Measurements from ENCODE around the gene PTPRK. TPM values are rescaled to one million over a fixed set of nuclear protein-coding genes. Genes with fewer than 3 reads are reported as not detected.
A peak's percentile ranks its signal among the peaks of the same experiment; 100 is the strongest.

PTPRK gene
- total and polyA plus RNA-seq, 2 of the 13 experiments (the other 11 are each of a cell fraction or from before 2014, with no cell fraction given) = 43.6 to 98.3 TPM

DNA sequence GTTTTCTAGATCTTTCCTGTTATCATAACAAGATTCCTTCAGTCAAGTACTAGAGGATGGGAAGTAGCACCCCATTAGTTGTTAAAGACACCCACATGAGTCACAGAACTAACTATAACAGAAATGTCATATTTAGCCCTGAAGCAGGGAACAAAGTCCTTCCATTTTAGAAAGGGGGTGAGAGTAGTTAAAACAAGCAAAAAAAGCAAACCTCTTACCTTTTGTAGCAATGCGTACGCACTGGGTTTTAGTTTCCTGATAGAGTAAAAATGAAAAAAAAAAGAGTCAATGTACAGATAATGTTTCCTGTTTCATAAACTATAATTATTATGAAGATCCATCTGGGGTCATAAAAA lies 455.9 kb downstream of the PTPRK start (continued):
- no peak for TF ChIP-seq RELA (CRISPR knock-in tag; IDR thresholded peaks at IDR 0.05)
- no peak for TF ChIP-seq ZNF292 (CRISPR knock-in tag; IDR thresholded peaks at IDR 0.05; ENCODE audit: borderline replicate concordance, low read depth)
- TF ChIP-seq CENPX (CRISPR knock-in tag; IDR thresholded peaks at IDR 0.05) = no peak
- TF ChIP-seq, protein P1, sequence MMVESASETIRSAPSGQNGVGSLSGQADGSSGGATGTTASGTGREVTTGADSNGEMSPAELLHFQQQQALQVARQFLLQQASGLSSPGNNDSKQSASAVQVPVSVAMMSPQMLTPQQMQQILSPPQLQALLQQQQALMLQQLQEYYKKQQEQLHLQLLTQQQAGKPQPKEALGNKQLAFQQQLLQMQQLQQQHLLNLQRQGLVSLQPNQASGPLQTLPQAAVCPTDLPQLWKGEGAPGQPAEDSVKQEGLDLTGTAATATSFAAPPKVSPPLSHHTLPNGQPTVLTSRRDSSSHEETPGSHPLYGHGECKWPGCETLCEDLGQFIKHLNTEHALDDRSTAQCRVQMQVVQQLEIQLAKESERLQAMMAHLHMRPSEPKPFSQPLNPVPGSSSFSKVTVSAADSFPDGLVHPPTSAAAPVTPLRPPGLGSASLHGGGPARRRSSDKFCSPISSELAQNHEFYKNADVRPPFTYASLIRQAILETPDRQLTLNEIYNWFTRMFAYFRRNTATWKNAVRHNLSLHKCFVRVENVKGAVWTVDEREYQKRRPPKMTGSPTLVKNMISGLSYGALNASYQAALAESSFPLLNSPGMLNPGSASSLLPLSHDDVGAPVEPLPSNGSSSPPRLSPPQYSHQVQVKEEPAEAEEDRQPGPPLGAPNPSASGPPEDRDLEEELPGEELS (CRISPR knock-in tag; IDR thresholded peaks at IDR 0.05) = peak; percentile 63
- TF ChIP-seq, protein P2, sequence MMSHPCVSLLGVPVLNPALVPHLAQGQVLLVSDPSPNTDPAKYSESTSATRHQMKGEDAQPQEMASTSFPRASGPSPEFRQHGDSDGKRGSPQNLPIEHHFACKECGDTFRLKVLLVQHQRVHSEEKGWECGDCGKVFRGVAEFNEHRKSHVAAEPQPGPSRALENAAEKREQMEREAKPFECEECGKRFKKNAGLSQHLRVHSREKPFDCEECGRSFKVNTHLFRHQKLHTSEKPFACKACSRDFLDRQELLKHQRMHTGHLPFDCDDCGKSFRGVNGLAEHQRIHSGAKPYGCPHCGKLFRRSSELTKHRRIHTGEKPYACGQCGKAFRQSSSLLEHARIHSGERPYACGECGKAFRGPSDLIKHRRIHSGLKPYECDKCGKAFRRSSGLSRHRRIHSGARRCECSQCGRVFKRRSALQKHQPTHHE (CRISPR knock-in tag; IDR thresholded peaks at IDR 0.05; ENCODE audit: borderline replicate concordance) = no peak
- TF ChIP-seq CHD2 (IDR thresholded peaks at IDR 0.05; ENCODE audit: low read depth, low read length) = no peak
- TF ChIP-seq, protein P3, sequence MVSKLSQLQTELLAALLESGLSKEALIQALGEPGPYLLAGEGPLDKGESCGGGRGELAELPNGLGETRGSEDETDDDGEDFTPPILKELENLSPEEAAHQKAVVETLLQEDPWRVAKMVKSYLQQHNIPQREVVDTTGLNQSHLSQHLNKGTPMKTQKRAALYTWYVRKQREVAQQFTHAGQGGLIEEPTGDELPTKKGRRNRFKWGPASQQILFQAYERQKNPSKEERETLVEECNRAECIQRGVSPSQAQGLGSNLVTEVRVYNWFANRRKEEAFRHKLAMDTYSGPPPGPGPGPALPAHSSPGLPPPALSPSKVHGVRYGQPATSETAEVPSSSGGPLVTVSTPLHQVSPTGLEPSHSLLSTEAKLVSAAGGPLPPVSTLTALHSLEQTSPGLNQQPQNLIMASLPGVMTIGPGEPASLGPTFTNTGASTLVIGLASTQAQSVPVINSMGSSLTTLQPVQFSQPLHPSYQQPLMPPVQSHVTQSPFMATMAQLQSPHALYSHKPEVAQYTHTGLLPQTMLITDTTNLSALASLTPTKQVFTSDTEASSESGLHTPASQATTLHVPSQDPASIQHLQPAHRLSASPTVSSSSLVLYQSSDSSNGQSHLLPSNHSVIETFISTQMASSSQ (IDR thresholded peaks at IDR 0.05; ENCODE audit: low read depth) = no peak
- TF ChIP-seq, protein P3 (CRISPR knock-in tag; IDR thresholded peaks at IDR 0.05; ENCODE audit: borderline replicate concordance) = no peak
- no peak for TF ChIP-seq PAF1 (CRISPR knock-in tag; IDR thresholded peaks at IDR 0.05)
- peak; percentile 26; the same call in 1 of the 2 replicates for TF ChIP-seq SALL1 (CRISPR knock-in tag; IDR thresholded peaks at IDR 0.05)
- TF ChIP-seq, protein P4, sequence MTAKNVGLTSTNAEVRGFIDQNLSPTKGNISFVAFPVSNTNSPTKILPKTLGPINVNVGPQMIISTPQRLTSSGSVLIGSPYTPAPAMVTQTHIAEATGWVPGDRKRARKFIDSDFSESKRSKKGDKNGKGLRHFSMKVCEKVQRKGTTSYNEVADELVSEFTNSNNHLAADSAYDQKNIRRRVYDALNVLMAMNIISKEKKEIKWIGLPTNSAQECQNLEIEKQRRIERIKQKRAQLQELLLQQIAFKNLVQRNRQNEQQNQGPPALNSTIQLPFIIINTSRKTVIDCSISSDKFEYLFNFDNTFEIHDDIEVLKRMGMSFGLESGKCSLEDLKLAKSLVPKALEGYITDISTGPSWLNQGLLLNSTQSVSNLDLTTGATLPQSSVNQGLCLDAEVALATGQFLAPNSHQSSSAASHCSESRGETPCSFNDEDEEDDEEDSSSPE (CRISPR knock-in tag; IDR thresholded peaks at IDR 0.05) = no peak
- TF ChIP-seq, protein P5, sequence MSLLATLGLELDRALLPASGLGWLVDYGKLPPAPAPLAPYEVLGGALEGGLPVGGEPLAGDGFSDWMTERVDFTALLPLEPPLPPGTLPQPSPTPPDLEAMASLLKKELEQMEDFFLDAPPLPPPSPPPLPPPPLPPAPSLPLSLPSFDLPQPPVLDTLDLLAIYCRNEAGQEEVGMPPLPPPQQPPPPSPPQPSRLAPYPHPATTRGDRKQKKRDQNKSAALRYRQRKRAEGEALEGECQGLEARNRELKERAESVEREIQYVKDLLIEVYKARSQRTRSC (CRISPR knock-in tag; IDR thresholded peaks at IDR 0.05; ENCODE audit: low read depth) = no peak
- no peak for TF ChIP-seq ZNF451 (CRISPR knock-in tag; IDR thresholded peaks at IDR 0.05)
- no peak for TF ChIP-seq SMAD1 (CRISPR knock-in tag; IDR thresholded peaks at IDR 0.05; ENCODE audit: borderline replicate concordance, low read depth)
- TF ChIP-seq KLF6 (CRISPR knock-in tag; IDR thresholded peaks at IDR 0.05) = no peak
- TF ChIP-seq KDM3A (CRISPR knock-in tag; IDR thresholded peaks at IDR 0.05; ENCODE audit: low read depth) = no peak
- TF ChIP-seq, protein P6, sequence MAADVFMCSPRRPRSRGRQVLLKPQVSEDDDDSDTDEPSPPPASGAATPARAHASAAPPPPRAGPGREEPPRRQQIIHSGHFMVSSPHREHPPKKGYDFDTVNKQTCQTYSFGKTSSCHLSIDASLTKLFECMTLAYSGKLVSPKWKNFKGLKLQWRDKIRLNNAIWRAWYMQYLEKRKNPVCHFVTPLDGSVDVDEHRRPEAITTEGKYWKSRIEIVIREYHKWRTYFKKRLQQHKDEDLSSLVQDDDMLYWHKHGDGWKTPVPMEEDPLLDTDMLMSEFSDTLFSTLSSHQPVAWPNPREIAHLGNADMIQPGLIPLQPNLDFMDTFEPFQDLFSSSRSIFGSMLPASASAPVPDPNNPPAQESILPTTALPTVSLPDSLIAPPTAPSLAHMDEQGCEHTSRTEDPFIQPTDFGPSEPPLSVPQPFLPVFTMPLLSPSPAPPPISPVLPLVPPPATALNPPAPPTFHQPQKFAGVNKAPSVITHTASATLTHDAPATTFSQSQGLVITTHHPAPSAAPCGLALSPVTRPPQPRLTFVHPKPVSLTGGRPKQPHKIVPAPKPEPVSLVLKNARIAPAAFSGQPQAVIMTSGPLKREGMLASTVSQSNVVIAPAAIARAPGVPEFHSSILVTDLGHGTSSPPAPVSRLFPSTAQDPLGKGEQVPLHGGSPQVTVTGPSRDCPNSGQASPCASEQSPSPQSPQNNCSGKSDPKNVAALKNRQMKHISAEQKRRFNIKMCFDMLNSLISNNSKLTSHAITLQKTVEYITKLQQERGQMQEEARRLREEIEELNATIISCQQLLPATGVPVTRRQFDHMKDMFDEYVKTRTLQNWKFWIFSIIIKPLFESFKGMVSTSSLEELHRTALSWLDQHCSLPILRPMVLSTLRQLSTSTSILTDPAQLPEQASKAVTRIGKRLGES (CRISPR knock-in tag; IDR thresholded peaks at IDR 0.05; ENCODE audit: borderline replicate concordance) = no peak
- TF ChIP-seq NFE2L1 (CRISPR knock-in tag; IDR thresholded peaks at IDR 0.05; ENCODE audit: borderline replicate concordance) = no peak

Data from HepG2 (cell line).